H9 (cell line): Measurements from ENCODE around the gene ROBO2. TPM values are rescaled to one million over a fixed set of nuclear protein-coding genes. Genes with fewer than 3 reads are reported as not detected.

ENCODE experiments used
- DNase-seq: peaks from one replicate; pipeline ENCODE4 v3.0.0-alpha.2; 2017
- H2AFZ ChIP-seq: one replicate; pipeline ENCODE4 v1.6.1; 2013; ENCODE audit warnings: mild to moderate bottlenecking, low read length, control low read depth, moderate library complexity
- H2AK5ac ChIP-seq: 2 replicates; pipeline ENCODE4 v1.6.1; 2013; ENCODE audit warnings: low read length, control low read depth, mixed read lengths; ENCODE audit not compliant: insufficient read length
- H2BK120ac ChIP-seq: one replicate; pipeline ENCODE4 v1.6.1; 2013; ENCODE audit warnings: low read depth, mild to moderate bottlenecking, low read length, control low read depth, inconsistent platforms; ENCODE audit not compliant: poor library complexity, severe bottlenecking
- H2BK12ac ChIP-seq: 2 replicates; pipeline ENCODE4 v1.6.1; 2013; ENCODE audit warnings: low read length, control low read depth, mixed read lengths, low read depth; ENCODE audit not compliant: insufficient read length
- H2BK15ac ChIP-seq: 2 replicates; pipeline ENCODE4 v1.6.1; 2013; ENCODE audit warnings: low read depth, low read length, control low read depth
- H2BK20ac ChIP-seq: one replicate; pipeline ENCODE4 v1.6.1; 2013; ENCODE audit warnings: low read depth, mild to moderate bottlenecking, low read length, control low read depth, inconsistent platforms; ENCODE audit not compliant: poor library complexity, severe bottlenecking
- H2BK5ac ChIP-seq: 2 replicates; pipeline ENCODE4 v1.6.1; 2013; ENCODE audit warnings: low read length, control low read depth, mixed read lengths; ENCODE audit not compliant: insufficient read length
- H3K14ac ChIP-seq: 2 replicates; pipeline ENCODE4 v1.6.1; 2013; ENCODE audit warnings: low read length, control low read depth; ENCODE audit not compliant: insufficient read depth
- H3K18ac ChIP-seq: 2 replicates; pipeline ENCODE4 v1.6.1; 2013; ENCODE audit warnings: low read depth, mild to moderate bottlenecking, mixed read lengths, low read length, control low read depth; ENCODE audit not compliant: insufficient read length
- H3K23ac ChIP-seq: 2 replicates; pipeline ENCODE4 v1.6.1; 2013; ENCODE audit warnings: low read length, control low read depth, mixed read lengths, low read depth; ENCODE audit not compliant: insufficient read length
- H3K23me2 ChIP-seq: 2 replicates; pipeline ENCODE4 v1.6.1; 2013; ENCODE audit warnings: low read depth, mild to moderate bottlenecking, mixed read lengths, low read length, control low read depth; ENCODE audit not compliant: insufficient read length, poor library complexity, severe bottlenecking
- H3K27ac ChIP-seq: 2 replicates; pipeline ENCODE4 v1.5.1; 2013; ENCODE audit warnings: low read length, control low read depth, mixed read lengths, low read depth; ENCODE audit not compliant: insufficient read length
- H3K27me3 ChIP-seq: 2 replicates; pipeline ENCODE4 v1.6.1; 2013; ENCODE audit warnings: low read length, control low read depth, inconsistent platforms; ENCODE audit not compliant: insufficient read depth
- H3K4ac ChIP-seq: 2 replicates; pipeline ENCODE4 v1.6.1; 2013; ENCODE audit warnings: low read depth, mild to moderate bottlenecking, control low read depth, inconsistent platforms, low read length, moderate library complexity
- H3K4me1 ChIP-seq: 2 replicates; pipeline ENCODE4 v1.6.1; 2013; ENCODE audit warnings: low read length, control low read depth, inconsistent platforms; ENCODE audit not compliant: insufficient read depth
- H3K4me2 ChIP-seq: 2 replicates; pipeline ENCODE4 v1.6.1; 2013; ENCODE audit warnings: low read length, control low read depth, mixed read lengths; ENCODE audit not compliant: insufficient read length, insufficient read depth
- H3K56ac ChIP-seq: 2 replicates; pipeline ENCODE4 v1.6.1; 2013; ENCODE audit warnings: low read depth, mild to moderate bottlenecking, mixed read lengths, low read length, control low read depth; ENCODE audit not compliant: insufficient read length
- H3K79me1 ChIP-seq: 2 replicates; pipeline ENCODE4 v1.6.1; 2013; ENCODE audit warnings: low read depth, mild to moderate bottlenecking, moderate library complexity, low read length, control low read depth, inconsistent platforms; ENCODE audit not compliant: insufficient read depth, poor library complexity, severe bottlenecking
- H3K79me2 ChIP-seq: 2 replicates; pipeline ENCODE4 v1.6.1; 2013; ENCODE audit warnings: low read length, control low read depth, inconsistent platforms; ENCODE audit not compliant: insufficient read depth
- H3K9ac ChIP-seq: 2 replicates; pipeline ENCODE4 v1.6.1; 2013; ENCODE audit warnings: low read length, control low read depth, mixed read lengths; ENCODE audit not compliant: insufficient read length; ENCODE audit errors: extremely low read depth
- H3K9me3 ChIP-seq: one replicate; pipeline ENCODE4 v1.6.1; 2013; ENCODE audit warnings: low read depth, low read length, inconsistent platforms; ENCODE audit not compliant: control insufficient read depth
- H3T11ph ChIP-seq: one replicate; pipeline ENCODE4 v1.6.1; 2013; ENCODE audit warnings: mild to moderate bottlenecking, low read length, control low read depth, inconsistent platforms
- H4K20me1 ChIP-seq: one replicate; pipeline ENCODE4 v1.6.1; 2013; ENCODE audit not compliant: control insufficient read depth, insufficient read length, insufficient read depth
- H4K5ac ChIP-seq: 2 replicates; pipeline ENCODE4 v1.6.1; 2013; ENCODE audit warnings: low read depth, mild to moderate bottlenecking, mixed read lengths, low read length, control low read depth; ENCODE audit not compliant: insufficient read length
- H4K8ac ChIP-seq: replicated peaks from 2 replicates; pipeline ENCODE4 v1.6.1; 2013; ENCODE audit warnings: low read length, control low read depth, mixed read lengths, low read depth; ENCODE audit not compliant: insufficient read length
- H4K91ac ChIP-seq: 2 replicates; pipeline ENCODE4 v1.6.1; 2013; ENCODE audit warnings: low read depth, mild to moderate bottlenecking, moderate library complexity, mixed read lengths, low read length, control low read depth; ENCODE audit not compliant: insufficient read length
- H3K27ac Mint-ChIP-seq, 3 experiments: 2 replicates in 2 of 3; 3 replicates in 1 of 3; pipeline ENCODE4 v1.8.0; 2020 to 2021; ENCODE audit warnings: mixed read lengths in 3 of 3, mild to moderate bottlenecking in 1 of 3, moderate library complexity in 1 of 3
- H3K27me3 Mint-ChIP-seq: 2 replicates; pipeline ENCODE4 v1.8.0; 2021; ENCODE audit warnings: low read depth, mild to moderate bottlenecking, moderate library complexity, mixed read lengths
- H3K36me3 Mint-ChIP-seq, 3 experiments: 2 replicates in 2 of 3; 3 replicates in 1 of 3; pipeline ENCODE4 v1.8.0; 2020 to 2021; ENCODE audit warnings: low read depth in 3 of 3, mixed read lengths in 3 of 3; ENCODE audit not compliant: insufficient read depth in 1 of 3
- H3K4me1 Mint-ChIP-seq, 2 experiments: 2 replicates each; pipeline ENCODE4 v1.8.0; 2020; ENCODE audit warnings: mixed read lengths in 2 of 2
- H3K4me3 Mint-ChIP-seq, 2 experiments: 2 replicates in 1 of 2; 3 replicates in 1 of 2; pipeline ENCODE4 v1.8.0; 2020 to 2021; ENCODE audit warnings: mild to moderate bottlenecking in 2 of 2, mixed read lengths in 2 of 2, moderate library complexity in 1 of 2
- H3K9me3 Mint-ChIP-seq, 2 experiments: 2 replicates in 1 of 2; 3 replicates in 1 of 2; pipeline ENCODE4 v1.8.0; 2020; ENCODE audit warnings: mild to moderate bottlenecking in 2 of 2, mixed read lengths in 2 of 2, moderate library complexity in 1 of 2
- WGBS: extraction: QIAGEN DNeasy Blood & Tissue Kit; methylation state at CpG from one replicate; pipeline ENCODE4 v1.1.7; 2013; ENCODE audit warnings: missing lambda C conversion rate, low lambda C conversion rate, mixed read lengths; ENCODE audit not compliant: insufficient read length; ENCODE audit errors: extremely low coverage; 5-methylcytosine and 5-hydroxymethylcytosine counted together
- total RNA-seq: library from RNA; stranded (reverse); gene quantifications from 2 replicates; pipeline ENCODE4 v1.2.1, GENCODE V29; 2021
- TF ChIP-seq, protein P1 (sequence below): fragments of 200-600 bp; sonication (generic); conservative IDR thresholded peaks from 3 replicates; pipeline ENCODE4 v1.8.0; 2021; ENCODE audit warnings: antibody characterized with exemption, mild to moderate bottlenecking

Gene ROBO2
- total RNA-seq, 1 experiment from 2014 or later = 2.3 TPM

DNA sequence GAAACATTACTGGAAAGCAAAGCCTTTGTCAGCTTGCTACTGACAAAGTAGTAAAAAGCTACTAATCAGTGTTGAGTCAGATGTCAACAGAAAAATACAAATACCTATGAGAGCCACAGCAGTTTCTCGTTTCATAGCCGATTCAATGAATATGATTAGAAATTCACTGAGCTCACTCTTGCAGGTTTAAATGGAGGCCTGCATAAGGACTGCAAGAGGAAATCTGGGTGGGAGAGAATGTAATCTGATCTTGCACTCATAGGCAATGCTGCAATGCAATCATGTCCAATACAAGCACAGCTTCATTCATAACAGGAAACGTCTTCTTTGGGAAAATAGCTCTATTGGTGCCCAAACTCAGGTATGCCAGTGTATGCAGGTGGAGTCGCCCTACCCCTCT lies 608.8 kb downstream of the ROBO2 start:
- no peaks in the 10 kb centered on the region for H3K27me3 ChIP-seq
- no CpG with 5 or more reads among the region's 4 CpGs for WGBS
- H2BK15ac ChIP-seq = no peak overlapping the region
- H4K8ac ChIP-seq = no peak overlapping the region
- H3T11ph ChIP-seq = no peak overlapping the region
- H2BK5ac ChIP-seq = no peak overlapping the region
- no peak overlapping the region for H4K91ac ChIP-seq
- H3K4me2 ChIP-seq = no peak overlapping the region
- no peak overlapping the region for H3K27ac ChIP-seq
- no peak overlapping the region for H3K4ac ChIP-seq
- H3K79me1 ChIP-seq = no peaks in the 10 kb centered on the region
- H3K9ac ChIP-seq = no peak overlapping the region
- H3K36me3 Mint-ChIP-seq = no peaks in the 10 kb centered on the region
- H3K23ac ChIP-seq = no peak overlapping the region
- H3K56ac ChIP-seq = no peak overlapping the region
- H4K5ac ChIP-seq = no peak overlapping the region
- H3K79me2 ChIP-seq = no peaks in the 10 kb centered on the region
- H2BK120ac ChIP-seq = no peak overlapping the region
- H3K14ac ChIP-seq = no peak overlapping the region
- no peak for DNase-seq
- H3K9me3 Mint-ChIP-seq = no peaks in the 10 kb centered on the region
- no peaks in the 10 kb centered on the region; the same call in 1 of the 2 replicates for H3K4me1 ChIP-seq
- H3K4me3 Mint-ChIP-seq = no peak overlapping the region
- no peak overlapping the region for H2AK5ac ChIP-seq
- no peaks in the 10 kb centered on the region for H3K9me3 ChIP-seq
- no peak overlapping the region for H3K18ac ChIP-seq
- no peaks in the 10 kb centered on the region for H3K27me3 Mint-ChIP-seq
- TF ChIP-seq, protein P1, sequence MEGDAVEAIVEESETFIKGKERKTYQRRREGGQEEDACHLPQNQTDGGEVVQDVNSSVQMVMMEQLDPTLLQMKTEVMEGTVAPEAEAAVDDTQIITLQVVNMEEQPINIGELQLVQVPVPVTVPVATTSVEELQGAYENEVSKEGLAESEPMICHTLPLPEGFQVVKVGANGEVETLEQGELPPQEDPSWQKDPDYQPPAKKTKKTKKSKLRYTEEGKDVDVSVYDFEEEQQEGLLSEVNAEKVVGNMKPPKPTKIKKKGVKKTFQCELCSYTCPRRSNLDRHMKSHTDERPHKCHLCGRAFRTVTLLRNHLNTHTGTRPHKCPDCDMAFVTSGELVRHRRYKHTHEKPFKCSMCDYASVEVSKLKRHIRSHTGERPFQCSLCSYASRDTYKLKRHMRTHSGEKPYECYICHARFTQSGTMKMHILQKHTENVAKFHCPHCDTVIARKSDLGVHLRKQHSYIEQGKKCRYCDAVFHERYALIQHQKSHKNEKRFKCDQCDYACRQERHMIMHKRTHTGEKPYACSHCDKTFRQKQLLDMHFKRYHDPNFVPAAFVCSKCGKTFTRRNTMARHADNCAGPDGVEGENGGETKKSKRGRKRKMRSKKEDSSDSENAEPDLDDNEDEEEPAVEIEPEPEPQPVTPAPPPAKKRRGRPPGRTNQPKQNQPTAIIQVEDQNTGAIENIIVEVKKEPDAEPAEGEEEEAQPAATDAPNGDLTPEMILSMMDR = no peak
- no peaks in the 10 kb centered on the region for H4K20me1 ChIP-seq
- no peak overlapping the region for H2BK20ac ChIP-seq
- peaks cover 0 to 2% of the 10 kb centered on the region in 2 experiments; a peak in 1 of 4 replicates for H3K4me1 Mint-ChIP-seq
- H2AFZ ChIP-seq = no peak overlapping the region
- H2BK12ac ChIP-seq = no peak overlapping the region
- 0 out of 7 replicates have a peak overlapping the region, but pooled peaks of 1 of the 3 experiments have one; percentile 4 for H3K27ac Mint-ChIP-seq
- H3K23me2 ChIP-seq = no peaks in the 10 kb centered on the region
